SU-DHL-6 (cell line): ENCODE measurements around the gene INPP4A.

Experiments used
- H2AFZ ChIP-seq: fragments of 200-600 bp; sonication (generic); 2 replicates; pipeline ENCODE4 v1.6.1; 2014; ENCODE audit warnings: low read depth, mild to moderate bottlenecking, moderate library complexity, mixed read lengths, antibody characterized with exemption, low read length; ENCODE audit not compliant: severe bottlenecking
- H3F3A ChIP-seq: fragments of 200-600 bp; shearing (Covaris generic); 2 replicates; pipeline ENCODE4 v1.6.0; 2016; ENCODE audit warnings: antibody characterized with exemption, mild to moderate bottlenecking; ENCODE audit not compliant: insufficient read depth
- H3K27ac ChIP-seq: fragments of 200-600 bp; sonication (generic); 2 replicates; pipeline ENCODE4 v1.5.1; 2016; ENCODE audit warnings: low read depth, mild to moderate bottlenecking, low read length, moderate library complexity, mixed read lengths
- H3K27me3 ChIP-seq: fragments of 200-600 bp; sonication (generic), shearing (Covaris generic); 2 replicates; pipeline ENCODE4 v1.6.0; 2014; ENCODE audit warnings: mild to moderate bottlenecking, low read length
- H3K36me3 ChIP-seq: fragments of 200-600 bp; sonication (generic); 2 replicates; pipeline ENCODE4 v1.6.1; 2014; ENCODE audit warnings: mild to moderate bottlenecking, low read length, mixed read lengths
- H3K4me2 ChIP-seq: fragments of 300-600, 200-600 bp; shearing (Covaris generic), sonication (generic); 2 replicates; pipeline ENCODE4 v1.6.0; 2014; ENCODE audit warnings: low read length, low read depth, mild to moderate bottlenecking; ENCODE audit not compliant: poor library complexity, severe bottlenecking
- H3K4me3 ChIP-seq: fragments of 200-600 bp; sonication (generic); 2 replicates; pipeline ENCODE4 v1.5.1; 2014; ENCODE audit warnings: antibody characterized with exemption, low read length, mild to moderate bottlenecking, mixed read lengths; ENCODE audit not compliant: insufficient read depth, poor library complexity, severe bottlenecking
- H3K79me2 ChIP-seq: fragments of 200-600 bp; sonication (generic); 2 replicates; pipeline ENCODE4 v1.6.1; 2014; ENCODE audit warnings: mild to moderate bottlenecking, low read length, moderate library complexity; ENCODE audit not compliant: insufficient read depth
- H3K9ac ChIP-seq: fragments of 200-600 bp; sonication (generic); 2 replicates; pipeline ENCODE4 v1.7.0; 2014; ENCODE audit warnings: mild to moderate bottlenecking, low read length
- H3K9me2 ChIP-seq: fragments of 200-600 bp; sonication (generic); replicated peaks from 2 replicates; pipeline ENCODE4 v1.6.1; 2014; ENCODE audit warnings: low read length; ENCODE audit not compliant: insufficient read depth
- H3K9me3 ChIP-seq: fragments of 200-600 bp; sonication (generic); 2 replicates; pipeline ENCODE4 v1.6.1; 2014; ENCODE audit warnings: low read length, mixed read lengths; ENCODE audit not compliant: insufficient read depth
- H4K20me1 ChIP-seq: fragments of 200-600 bp; sonication (generic); 2 replicates; pipeline ENCODE4 v1.6.1; 2014; ENCODE audit warnings: low read depth, mild to moderate bottlenecking, antibody characterized with exemption, low read length, moderate library complexity, mixed read lengths
- EZH2phosphoT487 ChIP-seq: fragments of 200-600 bp; sonication (generic), shearing (Covaris generic); conservative IDR thresholded peaks from 2 replicates; pipeline ENCODE4 v1.6.1; 2018; ENCODE audit warnings: mild to moderate bottlenecking, antibody characterized with exemption, low read length, moderate library complexity, mixed read lengths
- TF ChIP-seq, protein P1 (sequence below): fragments of 200-600 bp; sonication (generic); IDR thresholded peaks from one replicate; pipeline ENCODE4 v1.5.1; 2017; ENCODE audit warnings: antibody characterized with exemption, mild to moderate bottlenecking, low read length, moderate library complexity; ENCODE audit not compliant: insufficient read depth, poor library complexity, severe bottlenecking

INPP4A gene

DNA sequence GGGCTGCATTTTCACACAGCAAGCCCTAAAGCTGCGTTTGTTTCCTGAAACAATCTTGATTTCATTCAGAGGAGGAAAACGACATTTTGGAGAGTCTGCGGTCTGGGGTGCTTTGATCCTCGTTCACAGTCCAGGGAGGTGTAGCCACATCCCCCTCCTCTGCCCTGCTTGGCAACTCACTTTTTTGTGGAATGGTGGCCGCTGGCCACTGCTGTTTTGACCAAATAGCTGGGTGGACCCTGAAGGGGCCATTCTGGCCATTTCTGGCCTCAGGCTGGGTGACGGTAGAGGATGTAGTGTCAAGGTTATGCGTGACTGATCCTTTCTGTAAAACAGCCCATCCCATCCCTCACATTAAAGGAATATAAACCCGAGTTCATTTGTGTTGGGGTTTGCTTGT lies 62.2 kb downstream of the INPP4A start:
- Histone ChIP-seq H3K4me2 (no peak overlapping the region), H3F3A (no peaks in the 10 kb centered on the region), H3K9me2 (no peaks in the 10 kb centered on the region), H3K9ac (no peak overlapping the region), H3K36me3 (no peaks in the 10 kb centered on the region), H3K4me3 (no peak overlapping the region), H2AFZ (no peak overlapping the region), H3K9me3 (no peaks in the 10 kb centered on the region), H3K27ac (no peak overlapping the region), H4K20me1 (no peaks in the 10 kb centered on the region), H3K79me2 (no peaks in the 10 kb centered on the region), H3K27me3 (no peaks in the 10 kb centered on the region)
- TF ChIP-seq EZH2phosphoT487: no peak
- TF ChIP-seq, protein P1, sequence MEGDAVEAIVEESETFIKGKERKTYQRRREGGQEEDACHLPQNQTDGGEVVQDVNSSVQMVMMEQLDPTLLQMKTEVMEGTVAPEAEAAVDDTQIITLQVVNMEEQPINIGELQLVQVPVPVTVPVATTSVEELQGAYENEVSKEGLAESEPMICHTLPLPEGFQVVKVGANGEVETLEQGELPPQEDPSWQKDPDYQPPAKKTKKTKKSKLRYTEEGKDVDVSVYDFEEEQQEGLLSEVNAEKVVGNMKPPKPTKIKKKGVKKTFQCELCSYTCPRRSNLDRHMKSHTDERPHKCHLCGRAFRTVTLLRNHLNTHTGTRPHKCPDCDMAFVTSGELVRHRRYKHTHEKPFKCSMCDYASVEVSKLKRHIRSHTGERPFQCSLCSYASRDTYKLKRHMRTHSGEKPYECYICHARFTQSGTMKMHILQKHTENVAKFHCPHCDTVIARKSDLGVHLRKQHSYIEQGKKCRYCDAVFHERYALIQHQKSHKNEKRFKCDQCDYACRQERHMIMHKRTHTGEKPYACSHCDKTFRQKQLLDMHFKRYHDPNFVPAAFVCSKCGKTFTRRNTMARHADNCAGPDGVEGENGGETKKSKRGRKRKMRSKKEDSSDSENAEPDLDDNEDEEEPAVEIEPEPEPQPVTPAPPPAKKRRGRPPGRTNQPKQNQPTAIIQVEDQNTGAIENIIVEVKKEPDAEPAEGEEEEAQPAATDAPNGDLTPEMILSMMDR: no peak

DNA sequence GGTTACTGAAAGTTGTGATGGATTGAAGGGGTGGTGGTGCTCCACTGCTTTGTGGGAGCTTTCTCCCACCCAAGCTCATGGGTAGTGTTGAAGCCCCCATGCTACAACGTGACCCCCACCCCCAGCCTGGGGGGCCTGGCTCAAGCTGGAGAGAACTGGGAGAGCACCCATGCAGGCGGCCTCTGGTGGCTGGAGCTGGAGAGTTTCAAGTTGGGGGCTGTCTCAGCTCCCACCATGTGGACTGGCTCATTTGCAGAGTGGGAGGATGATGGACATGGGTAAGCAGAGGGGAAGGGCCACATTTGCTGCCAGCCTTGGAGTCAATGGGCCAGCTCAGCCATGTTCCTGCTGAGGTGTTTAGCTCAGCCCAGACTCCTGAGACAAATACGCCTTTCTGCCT lies 62.8 kb downstream of the INPP4A start:
- H3K9ac ChIP-seq: no peak overlapping the region
- no peaks in the 10 kb centered on the region for H3K9me3 ChIP-seq
- H2AFZ ChIP-seq: no peak overlapping the region
- H3K4me3 ChIP-seq: no peak overlapping the region
- TF ChIP-seq EZH2phosphoT487: no peak
- TF ChIP-seq, protein P1: no peak
- no peaks in the 10 kb centered on the region for H3K36me3 ChIP-seq
- no peaks in the 10 kb centered on the region for H3K27me3 ChIP-seq
- no peaks in the 10 kb centered on the region for H4K20me1 ChIP-seq
- no peak overlapping the region for H3K4me2 ChIP-seq
- no peaks in the 10 kb centered on the region for H3K9me2 ChIP-seq
- H3K79me2 ChIP-seq: no peaks in the 10 kb centered on the region
- no peak overlapping the region for H3K27ac ChIP-seq
- H3F3A ChIP-seq: no peaks in the 10 kb centered on the region

DNA sequence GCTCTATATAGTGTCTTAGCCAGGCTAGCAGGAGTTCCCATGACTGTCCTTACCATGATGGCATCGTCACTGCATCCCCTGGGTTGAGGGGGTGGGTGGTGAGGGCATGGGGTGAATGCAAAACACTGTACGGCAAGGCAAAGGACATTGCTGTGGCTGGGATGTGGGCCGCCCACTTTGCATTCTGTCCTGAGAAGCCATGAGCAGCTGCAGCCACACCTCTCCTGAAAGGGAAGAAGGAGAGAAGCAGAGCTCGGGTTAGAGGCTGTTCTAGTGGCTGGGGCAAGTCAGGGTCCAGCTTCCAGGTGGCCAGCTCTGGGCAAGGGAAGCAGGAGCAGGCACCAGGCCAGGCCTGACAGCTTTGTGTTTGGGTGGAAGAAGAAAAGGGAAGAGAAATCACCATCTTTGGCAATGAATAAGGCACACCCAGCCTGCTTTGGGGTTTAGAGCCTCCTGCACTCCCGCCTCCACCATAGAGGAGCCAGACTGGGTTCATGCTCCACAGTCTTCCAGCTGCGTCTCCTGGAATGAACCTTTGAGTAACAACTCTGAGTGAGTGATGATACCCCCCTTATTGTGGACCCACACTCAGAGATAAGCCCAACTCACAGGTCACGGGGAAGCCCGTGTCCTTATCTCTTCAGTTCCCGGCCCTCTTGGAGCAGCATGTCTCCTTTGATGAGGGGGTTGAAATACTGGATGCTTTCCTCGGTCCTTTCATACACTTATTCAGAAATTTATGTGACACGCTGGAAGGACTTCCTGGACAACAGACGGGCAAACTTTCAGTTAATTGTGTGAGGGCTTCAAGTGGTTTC lies 63.4 kb downstream of the INPP4A start:
- no peaks in the 10 kb centered on the region for H3K27me3 ChIP-seq
- no peaks in the 10 kb centered on the region for H3K36me3 ChIP-seq
- H3K9ac ChIP-seq: no peak overlapping the region
- H3K27ac ChIP-seq: no peak overlapping the region
- no peaks in the 10 kb centered on the region for H3K9me2 ChIP-seq
- H4K20me1 ChIP-seq: no peaks in the 10 kb centered on the region
- H3K4me3 ChIP-seq: no peak overlapping the region
- no peak overlapping the region for H3K4me2 ChIP-seq
- TF ChIP-seq, protein P1: no peak
- TF ChIP-seq EZH2phosphoT487: no peak
- H3K79me2 ChIP-seq: no peaks in the 10 kb centered on the region
- no peaks in the 10 kb centered on the region for H3F3A ChIP-seq
- no peaks in the 10 kb centered on the region for H3K9me3 ChIP-seq
- no peak overlapping the region for H2AFZ ChIP-seq
